DND-41 (cell line): Measurements from ENCODE around the gene KRTAP10-5.

Experiments
- ATAC-seq: fragments of 200-7000 bp; cut with Tn5 transposase; 3 replicates; pipeline ENCODE4 v1.9.1; 2021; ENCODE audit warnings: low read depth; ENCODE audit not compliant: insufficient read depth
- DNase-seq: peaks from one replicate; pipeline ENCODE4 v3.0.0-alpha.2; 2020
- H2AFZ ChIP-seq: 2 replicates; pipeline ENCODE4 v1.6.0; 2012; ENCODE audit warnings: low read depth, low read length
- H3K27ac ChIP-seq: 2 replicates; pipeline ENCODE4 v1.5.1; 2012; ENCODE audit warnings: low read length, inconsistent platforms
- H3K27me3 ChIP-seq: fragments of 200-600 bp; sonication (generic); 2 replicates; pipeline ENCODE4 v1.6.0; 2012; ENCODE audit warnings: low read length, mild to moderate bottlenecking, inconsistent platforms; ENCODE audit not compliant: insufficient read depth, poor library complexity
- H3K36me3 ChIP-seq: 2 replicates; pipeline ENCODE4 v1.5.1; 2012; ENCODE audit warnings: low read length, inconsistent platforms; ENCODE audit not compliant: insufficient read depth
- H3K4me1 ChIP-seq: 2 replicates; pipeline ENCODE4 v1.5.1; 2012; ENCODE audit warnings: mild to moderate bottlenecking, low read length; ENCODE audit not compliant: insufficient read depth
- H3K4me2 ChIP-seq: 2 replicates; pipeline ENCODE4 v1.6.0; 2012; ENCODE audit warnings: mild to moderate bottlenecking, moderate library complexity, low read length, inconsistent platforms; ENCODE audit not compliant: insufficient read depth
- H3K4me3 ChIP-seq, 2 experiments: fragments of 200-600 bp in 1 of 2; shearing (Covaris generic) in 1 of 2; 2 replicates each; pipeline ENCODE4 v1.5.1; 2012 to 2016; ENCODE audit warnings: inconsistent platforms in 2 of 2, low read length in 2 of 2, mild to moderate bottlenecking in 2 of 2, low read depth in 1 of 2, moderate library complexity in 1 of 2
- H3K79me2 ChIP-seq: 2 replicates; pipeline ENCODE4 v1.6.0; 2012; ENCODE audit warnings: low read length, inconsistent platforms; ENCODE audit not compliant: insufficient read depth
- H3K9ac ChIP-seq: 2 replicates; pipeline ENCODE4 v1.6.0; 2012; ENCODE audit warnings: low read depth, mild to moderate bottlenecking, inconsistent platforms, low read length, moderate library complexity
- H3K9me3 ChIP-seq: 2 replicates; pipeline ENCODE4 v1.5.1; 2012; ENCODE audit warnings: low read length, moderate library complexity, mild to moderate bottlenecking, inconsistent platforms; ENCODE audit not compliant: insufficient read depth, severe bottlenecking
- H4K20me1 ChIP-seq: 2 replicates; pipeline ENCODE4 v1.6.0; 2012; ENCODE audit warnings: low read length; ENCODE audit not compliant: insufficient read depth
- EZH2 ChIP-seq: IDR thresholded peaks from 3 replicates; pipeline ENCODE4 v1.6.1; 2012; ENCODE audit warnings: borderline replicate concordance, low read depth, mild to moderate bottlenecking, moderate library complexity, low read length, inconsistent platforms; ENCODE audit not compliant: severe bottlenecking
- TF ChIP-seq, protein P1 (sequence below): IDR thresholded peaks from 2 replicates; pipeline ENCODE4 v1.5.1; 2012; ENCODE audit warnings: borderline replicate concordance, low read length, moderate library complexity, mild to moderate bottlenecking; ENCODE audit not compliant: poor library complexity, severe bottlenecking; ENCODE audit errors: extremely low read depth

KRTAP10-5 gene

DNA sequence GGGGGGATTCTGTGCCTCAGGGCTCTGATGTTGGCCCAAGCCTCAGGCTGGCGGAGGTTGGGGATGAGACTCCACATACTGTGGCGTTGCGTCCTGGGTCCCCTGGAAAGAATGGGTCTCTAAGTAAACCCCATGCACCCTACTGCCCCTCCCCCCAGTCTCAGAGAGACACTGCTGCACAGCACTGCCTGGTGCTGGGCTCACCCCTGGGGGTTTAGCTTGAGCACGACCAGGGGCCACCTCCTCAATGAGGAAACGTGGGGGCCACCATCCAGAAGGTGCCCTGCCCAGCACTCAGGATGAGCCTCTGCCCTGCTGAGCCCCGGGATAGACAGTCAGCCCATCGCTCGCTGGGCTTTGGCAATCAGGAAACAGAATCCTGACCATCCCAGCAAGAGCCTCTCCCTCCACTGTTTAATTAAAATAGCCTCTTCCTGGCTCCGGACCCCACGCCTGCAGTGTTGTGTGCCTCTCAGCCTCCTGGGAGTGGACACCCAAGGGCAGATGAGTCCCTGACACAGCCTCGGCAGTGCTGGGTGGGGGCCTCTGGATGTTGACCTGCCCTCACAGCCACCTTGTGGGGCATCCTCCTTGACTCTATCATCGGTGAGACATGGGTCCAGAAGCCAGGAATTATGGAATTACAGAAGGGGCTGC is 10.4 kb downstream of the KRTAP10-5 start:
- H3K4me3 ChIP-seq, result no peak overlapping the region
- H3K79me2 ChIP-seq, result no peaks in the 10 kb centered on the region
- DNase-seq, result no peak
- no peak overlapping the region for H3K9ac ChIP-seq
- no peaks in the 10 kb centered on the region for H3K27me3 ChIP-seq
- H3K4me1 ChIP-seq, result no peaks in the 10 kb centered on the region
- no peaks in the 10 kb centered on the region for H4K20me1 ChIP-seq
- TF ChIP-seq, protein P1, sequence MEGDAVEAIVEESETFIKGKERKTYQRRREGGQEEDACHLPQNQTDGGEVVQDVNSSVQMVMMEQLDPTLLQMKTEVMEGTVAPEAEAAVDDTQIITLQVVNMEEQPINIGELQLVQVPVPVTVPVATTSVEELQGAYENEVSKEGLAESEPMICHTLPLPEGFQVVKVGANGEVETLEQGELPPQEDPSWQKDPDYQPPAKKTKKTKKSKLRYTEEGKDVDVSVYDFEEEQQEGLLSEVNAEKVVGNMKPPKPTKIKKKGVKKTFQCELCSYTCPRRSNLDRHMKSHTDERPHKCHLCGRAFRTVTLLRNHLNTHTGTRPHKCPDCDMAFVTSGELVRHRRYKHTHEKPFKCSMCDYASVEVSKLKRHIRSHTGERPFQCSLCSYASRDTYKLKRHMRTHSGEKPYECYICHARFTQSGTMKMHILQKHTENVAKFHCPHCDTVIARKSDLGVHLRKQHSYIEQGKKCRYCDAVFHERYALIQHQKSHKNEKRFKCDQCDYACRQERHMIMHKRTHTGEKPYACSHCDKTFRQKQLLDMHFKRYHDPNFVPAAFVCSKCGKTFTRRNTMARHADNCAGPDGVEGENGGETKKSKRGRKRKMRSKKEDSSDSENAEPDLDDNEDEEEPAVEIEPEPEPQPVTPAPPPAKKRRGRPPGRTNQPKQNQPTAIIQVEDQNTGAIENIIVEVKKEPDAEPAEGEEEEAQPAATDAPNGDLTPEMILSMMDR, result no peak
- no peak for TF ChIP-seq EZH2
- no peaks in the 10 kb centered on the region for H3K36me3 ChIP-seq
- no peak for ATAC-seq
- H3K9me3 ChIP-seq, result no peaks in the 10 kb centered on the region
- no peak overlapping the region for H3K27ac ChIP-seq
- no peak overlapping the region for H2AFZ ChIP-seq
- no peak overlapping the region for H3K4me2 ChIP-seq

DNA sequence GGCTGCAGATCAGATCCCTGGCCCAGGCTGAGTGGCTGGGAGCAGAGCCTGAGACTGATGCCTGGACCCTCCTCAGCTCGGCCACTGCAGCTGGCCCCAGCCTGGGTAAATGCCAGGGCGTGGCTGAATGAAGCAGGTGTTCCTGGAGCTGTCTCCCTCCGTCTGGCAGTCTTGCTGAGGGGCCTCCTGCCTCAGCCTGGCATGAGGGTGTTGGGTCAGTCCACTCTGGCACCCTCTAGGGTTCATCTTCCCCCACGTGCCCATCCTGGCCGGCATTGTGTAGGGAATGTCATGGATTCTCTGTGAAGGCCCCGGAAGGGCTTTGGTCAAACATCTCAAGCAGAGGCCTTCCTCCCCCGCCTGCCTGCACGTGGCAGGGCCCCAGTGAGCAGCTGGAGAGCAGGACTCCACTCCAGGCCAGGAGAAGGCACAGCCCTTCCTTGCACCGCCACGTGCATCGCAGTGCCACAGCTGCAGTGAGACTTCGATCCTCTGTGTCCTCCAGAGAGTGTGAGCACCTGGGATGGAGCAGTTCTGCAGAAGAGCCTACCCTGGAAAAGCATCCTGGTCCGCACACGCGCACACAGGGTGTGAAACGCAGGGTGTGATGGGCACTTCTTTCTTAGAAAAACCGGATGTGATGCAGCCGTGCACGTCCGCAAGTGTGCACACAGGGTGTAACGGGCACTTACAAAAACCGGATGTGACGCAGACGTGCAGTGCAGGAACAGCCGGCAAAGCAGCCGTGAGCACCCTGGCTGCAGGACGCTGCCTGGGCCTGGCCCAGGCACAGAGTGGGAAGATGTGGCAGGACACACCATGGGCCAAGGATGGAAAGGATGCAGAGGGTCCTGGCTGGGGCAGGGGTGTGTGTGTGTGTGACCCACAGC is 11.5 kb downstream of the KRTAP10-5 start:
- Histone ChIP-seq H3K4me3 (no peak overlapping the region), H3K4me2 (no peak overlapping the region), H3K27me3 (no peaks in the 10 kb centered on the region), H2AFZ (no peak overlapping the region), H3K4me1 (no peaks in the 10 kb centered on the region), H3K27ac (no peak overlapping the region), H3K79me2 (no peaks in the 10 kb centered on the region), H4K20me1 (no peaks in the 10 kb centered on the region), H3K9me3 (no peaks in the 10 kb centered on the region), H3K9ac (no peak overlapping the region), H3K36me3 (no peaks in the 10 kb centered on the region)
- DNase-seq, result no peak
- TF ChIP-seq, protein P1, result no peak
- no peak for TF ChIP-seq EZH2
- ATAC-seq, result no peak

DNA sequence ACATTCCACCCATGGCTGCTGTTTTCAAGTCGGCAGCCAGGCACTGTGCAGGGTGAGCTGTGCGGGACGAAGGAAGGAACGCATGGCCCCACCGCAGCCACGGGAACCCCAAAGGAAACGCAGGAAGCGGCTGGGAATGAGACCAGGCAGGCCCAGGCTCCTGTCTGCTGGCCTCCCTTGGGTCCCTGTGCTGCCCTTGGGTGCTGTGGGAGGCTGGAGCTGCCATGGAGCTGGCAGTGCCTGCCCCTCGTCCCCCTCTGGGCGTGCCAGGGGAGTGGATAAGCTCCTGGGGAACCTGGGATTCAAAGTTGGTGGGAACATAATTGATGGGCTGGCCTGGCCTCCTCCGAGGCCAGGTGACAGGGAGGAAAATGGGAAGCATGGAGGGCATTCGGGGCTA is 12.1 kb downstream of the KRTAP10-5 start:
- TF ChIP-seq, protein P1, result no peak
- no peak for TF ChIP-seq EZH2
- H3K4me1 ChIP-seq, result no peaks in the 10 kb centered on the region
- no peaks in the 10 kb centered on the region for H4K20me1 ChIP-seq
- ATAC-seq (no peak), DNase-seq (no peak)
- no peaks in the 10 kb centered on the region for H3K27me3 ChIP-seq
- H3K36me3 ChIP-seq, result no peaks in the 10 kb centered on the region
- no peak overlapping the region for H2AFZ ChIP-seq
- H3K9me3 ChIP-seq, result no peaks in the 10 kb centered on the region
- no peaks in the 10 kb centered on the region for H3K79me2 ChIP-seq
- no peak overlapping the region for H3K27ac ChIP-seq
- no peak overlapping the region for H3K4me3 ChIP-seq
- H3K4me2 ChIP-seq, result no peak overlapping the region
- H3K9ac ChIP-seq, result no peak overlapping the region
